ENCODE results near the gene FUZ. TPM values are rescaled to one million over a fixed set of nuclear protein-coding genes. Genes with fewer than 3 reads are reported as not detected.
A peak's percentile ranks its signal among the peaks of the same experiment; 100 is the strongest.

The FUZ gene
- total RNA-seq (2022) (10.9 and 19.0 TPM in 2 replicates), Bru-seq, nascent RNA (percentile 40 among the genes with signal in this experiment), BruChase-seq, experiment 1, labeled RNA remaining after a 6-hour chase (percentile 42 among the genes with signal in this experiment), BruChase-seq, experiment 2, labeled RNA remaining after a 2-hour chase (percentile 42 among the genes with signal in this experiment)
- long read RNA-seq, partial matches to known transcripts, result 0 of 5 reads
- long read RNA-seq, other reads (novel, unspliced or antisense), result 2 of 5 reads

- intact Hi-C loops (cut with micrococcal nuclease), result loop anchor here (1.0 kb wide), 2 partner anchors 37 to 47 kb away; no protein-coding TSS in a partner anchor
- BruUV-seq (replicated peaks), result TSS peak; percentile 36
- peaks cover 9% of the 10 kb centered on the region for H3K4me1 Mint-ChIP-seq (ENCODE audit: insufficient read depth, unreplicated experiment)
Observed at GRCh38 chr19:49812997-49813861, at the start of gene FUZ. Gene FUZ, minus strand, starts transcription at chr19:49813292. Its CDS starts 186 bp downstream, at chr19:49813106.

GRCh38 chr19:49862391-49863253, 49.5 kb upstream of the FUZ start:
- H3K27ac Mint-ChIP-seq (ENCODE audit: low read depth, unreplicated experiment), result no peak overlapping the region
- CTCF ChIA-PET, result interaction anchor here (0.7 kb wide), 2 partner anchors 85 to 274 kb away, joined by 3 to 5 read pairs; no protein-coding TSS in a partner anchor
- peaks cover 5% of the 10 kb centered on the region for H3K4me1 Mint-ChIP-seq (ENCODE audit: insufficient read depth, unreplicated experiment)
- no peaks in the 10 kb centered on the region for H3K9me3 Mint-ChIP-seq (ENCODE audit: unreplicated experiment)
- no peak for TF ChIP-seq CTCF (IDR thresholded peaks at IDR 0.05; ENCODE audit: unreplicated experiment)
- intact Hi-C loops (cut with micrococcal nuclease), result no loop called here
- POLR2A ChIA-PET, result interaction anchor here (1.0 to 1.5 kb wide), 2 partner anchors 12 to 292 kb away, joined by 3 to 7 read pairs; partner anchors contain the start of gene PTOV1
- DNase-seq (ENCODE audit: unreplicated experiment), result no peak
- no peaks in the 10 kb centered on the region for H3K27me3 Mint-ChIP-seq (ENCODE audit: insufficient read depth, unreplicated experiment)
- peaks cover 79% of the 10 kb centered on the region for H3K36me3 Mint-ChIP-seq (ENCODE audit: insufficient read depth, unreplicated experiment)
- BruUV-seq (replicated peaks), result no TSS peak
- H3K4me3 Mint-ChIP-seq (ENCODE audit: unreplicated experiment), result no peak overlapping the region

More at GRCh38 chr19:49812997-49813861, at the start of gene FUZ:
- DNase-seq (ENCODE audit: unreplicated experiment), result peak; percentile 97
- CTCF ChIA-PET, result interaction anchor here (0.6 kb wide), 2 partner anchors 129 to 710 kb away, joined by 3 read pairs; no protein-coding TSS in a partner anchor
- Mint-ChIP-seq H3K27me3 (ENCODE audit: insufficient read depth, unreplicated experiment) (no peaks in the 10 kb centered on the region), H3K27ac (ENCODE audit: low read depth, unreplicated experiment) (peak within 1 kb of the TSS; percentile 99), H3K36me3 (ENCODE audit: insufficient read depth, unreplicated experiment) (peaks cover 18% of the 10 kb centered on the region), H3K9me3 (ENCODE audit: unreplicated experiment) (no peaks in the 10 kb centered on the region), H3K4me3 (ENCODE audit: unreplicated experiment) (peak within 1 kb of the TSS; percentile 92)
- TF ChIP-seq CTCF (IDR thresholded peaks at IDR 0.05; ENCODE audit: unreplicated experiment), result no peak
- POLR2A ChIA-PET, result interaction anchor here (0.6 to 2.9 kb wide), 14 partner anchors 9 to 325 kb away, joined by 3 to 32 read pairs (median 4); partner anchors contain the start of genes AKT1S1, AP2A1, NOSIP and PRRG2

GRCh38 chr19:49861541-49862378, 48.7 kb upstream of the FUZ start:
- TF ChIP-seq CTCF (IDR thresholded peaks at IDR 0.05; ENCODE audit: unreplicated experiment), result no peak
- CTCF ChIA-PET, result no interaction called here
- H3K4me1 Mint-ChIP-seq (ENCODE audit: insufficient read depth, unreplicated experiment), result peaks cover 2% of the 10 kb centered on the region
- H3K4me3 Mint-ChIP-seq (ENCODE audit: unreplicated experiment), result no peak overlapping the region
- no TSS peak for BruUV-seq (replicated peaks)
- intact Hi-C loops (cut with micrococcal nuclease), result no loop called here
- POLR2A ChIA-PET, result interaction anchor here (1.3 kb wide), 1 partner anchor 10 kb away, joined by 4 read pairs; no protein-coding TSS in a partner anchor
- no peak overlapping the region for H3K27ac Mint-ChIP-seq (ENCODE audit: low read depth, unreplicated experiment)
- no peak for DNase-seq (ENCODE audit: unreplicated experiment)
- H3K36me3 Mint-ChIP-seq (ENCODE audit: insufficient read depth, unreplicated experiment), result peaks cover 82% of the 10 kb centered on the region
- H3K9me3 Mint-ChIP-seq (ENCODE audit: unreplicated experiment), result no peaks in the 10 kb centered on the region
- no peaks in the 10 kb centered on the region for H3K27me3 Mint-ChIP-seq (ENCODE audit: insufficient read depth, unreplicated experiment)

Measured in MCF 10A (cell line).